Measurements from ENCODE around the gene TRPM2. TPM values are rescaled to one million over a fixed set of nuclear protein-coding genes. Genes with fewer than 3 reads are reported as not detected.

Gene TRPM2
- total and polyA plus RNA-seq, 12 donors: 0.34 to 8.5 (median 1.2) TPM

DNA sequence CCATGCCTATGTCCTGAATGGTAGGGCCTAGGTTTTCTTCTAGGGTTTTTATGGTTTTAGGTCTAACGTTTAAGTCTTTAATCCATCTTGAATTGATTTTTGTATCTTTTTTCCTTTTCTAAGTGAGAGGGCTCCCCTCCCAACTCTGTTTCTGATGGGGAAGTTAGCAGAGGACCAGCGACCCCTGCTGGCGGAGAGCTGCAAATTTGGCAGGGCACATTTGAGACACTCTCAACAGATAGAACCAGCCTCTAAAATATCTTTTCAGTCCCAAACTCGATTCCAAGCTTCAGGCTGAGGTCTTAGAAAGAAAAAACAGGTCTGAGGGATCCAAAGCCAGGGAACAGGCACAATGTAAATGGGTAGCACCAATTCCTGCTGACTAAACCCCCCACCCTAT is 134.4 kb downstream of the TRPM2 start:
- Histone ChIP-seq H3K27me3 (peaks cover 0 to 21% (median 13%) of the 10 kb centered on the region in 7 donors), H3K36me3 (no peaks in the 10 kb centered on the region), H3K27ac (no peak overlapping the region), H3K4me1 (peaks cover 0 to 4% (median 0%) of the 10 kb centered on the region in 9 donors), H3K4me3 (no peak overlapping the region), H3K9me3 (peaks cover 0 to 17% (median 8%) of the 10 kb centered on the region in 11 donors)
- no peak for DNase-seq
- intact Hi-C loops (cut with DNase I): no loop called here
- peak in 7 of 9 donors; percentile 16 to 55 (median 32) for TF ChIP-seq CTCF (IDR thresholded peaks at IDR 0.05)
- 26 to 39% methylated on average over 4 of the region's 4 CpGs for WGBS, 2 donors
- ATAC-seq: no peak

GRCh38 chr21:44489962-44490361 is 136.5 kb downstream of the TRPM2 start:
- ATAC-seq (no peak), DNase-seq (no peak)
- Histone ChIP-seq H3K27ac (no peak overlapping the region), H3K36me3 (no peaks in the 10 kb centered on the region), H3K4me3 (no peak overlapping the region), H3K27me3 (peaks cover 0 to 25% (median 8%) of the 10 kb centered on the region in 7 donors), H3K4me1 (peaks cover 0 to 5% (median 0%) of the 10 kb centered on the region in 9 donors), H3K9me3 (peaks cover 0 to 30% (median 14%) of the 10 kb centered on the region in 11 donors)
- WGBS, 2 donors: 34 to 47% methylated on average over 7 of the region's 7 CpGs
- TF ChIP-seq CTCF (IDR thresholded peaks at IDR 0.05): no peak
- intact Hi-C loops (cut with DNase I): loop anchor here in 2 of 10 donors (10.0 kb wide), 2 partner anchors 55 to 65 kb away; partner anchors contain the start of genes KRTAP10-2 (in 1 of the 2) and KRTAP10-3 (in 1 of the 2)

- H3K27me3 ChIP-seq: peaks cover 0 to 29% (median 4%) of the 10 kb centered on the region in 7 donors
- H3K4me3 ChIP-seq: no peak overlapping the region
- H3K4me1 ChIP-seq: peaks cover 0 to 9% (median 4%) of the 10 kb centered on the region in 9 donors
- peaks cover 0 to 30% (median 14%) of the 10 kb centered on the region in 11 donors for H3K9me3 ChIP-seq
- no peak overlapping the region for H3K27ac ChIP-seq
- H3K36me3 ChIP-seq: no peaks in the 10 kb centered on the region
- WGBS, 2 donors: 96% methylated on average over 19 of the region's 19 CpGs
- no peak for ATAC-seq
- TF ChIP-seq CTCF (IDR thresholded peaks at IDR 0.05): no peak
- no peak for DNase-seq
- intact Hi-C loops (cut with DNase I): loop anchor here in 2 of 10 donors (10.0 kb wide), 2 partner anchors 56 to 64 kb away; partner anchors contain the start of genes KRTAP10-2 (in 1 of the 2) and KRTAP10-3 (in 1 of the 2)
These were observed 137.0 kb downstream of the TRPM2 start for GRCh38 chr21:44490405-44490804.

DNA sequence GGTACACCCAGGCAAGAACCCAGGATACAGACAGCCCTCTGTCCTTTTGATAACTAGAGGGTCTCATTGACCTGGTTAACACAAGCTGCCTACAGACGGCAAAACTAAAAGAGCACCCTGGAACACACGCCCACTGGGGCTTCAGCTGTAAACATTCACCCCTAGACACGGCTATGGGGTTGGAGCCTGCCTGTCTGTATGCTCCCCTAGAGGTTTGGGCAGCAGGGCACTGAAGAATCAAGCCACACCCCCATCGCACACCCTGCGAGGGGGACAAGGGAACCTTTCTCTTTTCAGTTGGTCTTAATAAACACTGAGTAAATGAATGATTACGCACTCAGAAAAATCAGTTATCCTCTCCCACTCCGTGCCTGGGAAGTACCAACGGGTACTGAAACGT is 137.4 kb downstream of the TRPM2 start:
- H3K27me3 ChIP-seq: peaks cover 0 to 32% (median 0%) of the 10 kb centered on the region in 7 donors

More for the DNA sequence above, 137.4 kb downstream of the TRPM2 start:
- H3K36me3 ChIP-seq: no peaks in the 10 kb centered on the region
- intact Hi-C loops (cut with DNase I): loop anchor here in 2 of 10 donors (10.0 kb wide), 2 partner anchors 56 to 64 kb away; partner anchors contain the start of genes KRTAP10-2 (in 1 of the 2) and KRTAP10-3 (in 1 of the 2)
- no peak overlapping the region for H3K27ac ChIP-seq
- no peak overlapping the region for H3K4me3 ChIP-seq
- WGBS, 2 donors: 86 to 88% methylated on average over 9 of the region's 9 CpGs
- DNase-seq (no peak), ATAC-seq (no peak)
- TF ChIP-seq CTCF (IDR thresholded peaks at IDR 0.05): no peak
- H3K9me3 ChIP-seq: peaks cover 0 to 30% (median 14%) of the 10 kb centered on the region in 11 donors
- H3K4me1 ChIP-seq: peaks cover 0 to 10% (median 4%) of the 10 kb centered on the region in 9 donors

Other genes starting within 250 kb of the TRPM2 start
- 10 to 100 TPM in 1 of 10 donors, 1 to 10 TPM in 8, not detected in 1; 1.0 to 14.8 (median 6.5) TPM for gene PWP2, start 246.2 kb upstream of the TRPM2 start, total RNA-seq
- 1 to 10 TPM; 2.3 to 5.4 TPM for gene PWP2, start 246.2 kb upstream of the TRPM2 start, polyA plus RNA-seq
- gene GATD3, start 219.9 kb upstream of the TRPM2 start, total RNA-seq: 100 to 1,000 TPM in 4 of 10 donors, 10 to 100 TPM in 5, 1 to 10 TPM in 1; 8.2 to 310 (median 20.2) TPM
- gene GATD3, start 219.9 kb upstream of the TRPM2 start, polyA plus RNA-seq: 100 to 1,000 TPM in 1 of 2 donors, 10 to 100 TPM in 1; 15.9 to 116 TPM
- gene ICOSLG, start 112.7 kb upstream of the TRPM2 start, total RNA-seq: 1 to 10 TPM in 9 of 10 donors, under 1 TPM in 1; 0.90 to 6.2 (median 1.6) TPM
- 1 to 10 TPM; 1.3 to 2.7 TPM for gene ICOSLG, start 112.7 kb upstream of the TRPM2 start, polyA plus RNA-seq
- gene DNMT3L, start 91.7 kb upstream of the TRPM2 start, total RNA-seq: not detected
- not detected for gene DNMT3L, start 91.7 kb upstream of the TRPM2 start, polyA plus RNA-seq
- gene AIRE, start 67.7 kb upstream of the TRPM2 start, total RNA-seq: under 1 TPM in 2 of 10 donors, not detected in 8; 0.05 to 0.10 TPM
- gene AIRE, start 67.7 kb upstream of the TRPM2 start, polyA plus RNA-seq: under 1 TPM in 1 of 2 donors, not detected in 1; 0.06 TPM
- 10 to 100 TPM; 34.7 to 84.4 (median 43.8) TPM for gene PFKL, start 53.6 kb upstream of the TRPM2 start, total RNA-seq
- 10 to 100 TPM; 42.6 to 56.9 TPM for gene PFKL, start 53.6 kb upstream of the TRPM2 start, polyA plus RNA-seq
- gene CFAP410, start 14.2 kb upstream of the TRPM2 start, total RNA-seq: 10 to 100 TPM; 10.9 to 15.8 (median 13.3) TPM
- 10 to 100 TPM; 27.6 to 34.7 TPM for gene CFAP410, start 14.2 kb upstream of the TRPM2 start, polyA plus RNA-seq
- 1 to 10 TPM; 1.2 to 3.2 (median 2.1) TPM for gene LRRC3, start 101.9 kb downstream of the TRPM2 start, total RNA-seq
- 1 to 10 TPM; 1.2 to 2.3 TPM for gene LRRC3, start 101.9 kb downstream of the TRPM2 start, polyA plus RNA-seq
- not detected for gene KRTAP10-1, start 186.6 kb downstream of the TRPM2 start, total RNA-seq
- not detected for gene KRTAP10-1, start 186.6 kb downstream of the TRPM2 start, polyA plus RNA-seq
- not detected for gene KRTAP10-2, start 197.9 kb downstream of the TRPM2 start, total RNA-seq
- not detected for gene KRTAP10-2, start 197.9 kb downstream of the TRPM2 start, polyA plus RNA-seq
- not detected for gene KRTAP10-3, start 205.2 kb downstream of the TRPM2 start, total RNA-seq
- not detected for gene KRTAP10-3, start 205.2 kb downstream of the TRPM2 start, polyA plus RNA-seq
- not detected for gene KRTAP10-4, start 220.1 kb downstream of the TRPM2 start, total RNA-seq
- not detected for gene KRTAP10-4, start 220.1 kb downstream of the TRPM2 start, polyA plus RNA-seq
- gene KRTAP10-5, start 227.0 kb downstream of the TRPM2 start, total RNA-seq: not detected
- not detected for gene KRTAP10-5, start 227.0 kb downstream of the TRPM2 start, polyA plus RNA-seq
- gene KRTAP10-6, start 238.9 kb downstream of the TRPM2 start, total RNA-seq: not detected
- gene KRTAP10-6, start 238.9 kb downstream of the TRPM2 start, polyA plus RNA-seq: not detected
- gene KRTAP10-7, start 247.0 kb downstream of the TRPM2 start, total RNA-seq: not detected
- not detected for gene KRTAP10-7, start 247.0 kb downstream of the TRPM2 start, polyA plus RNA-seq

Measured in heart right ventricle (tissue), 16 donors.